OCI-LY7 (cell line): Measurements from ENCODE around the gene ABCD3. TPM values are rescaled to one million over a fixed set of nuclear protein-coding genes. Genes with fewer than 3 reads are reported as not detected.

Source experiments
- BruUV-seq: library from RNA; stranded (reverse); fragments of 400-500 nt; replicated peaks from 2 replicates; lab custom pipeline; 2021; lab: Mats Ljungman, UMichigan
- CTCF ChIA-PET: fragments of 300-600 bp; sonication (Branson Sonifier 250); formaldehyde crosslinking; loops from one replicate; lab custom pipeline; 2022; ENCODE audit warnings: antibody characterized with exemption; ENCODE audit not compliant: unreplicated experiment; lab: Charles Lee
- POLR2A ChIA-PET: fragments of 300-600 bp; sonication (Branson Sonifier 250); formaldehyde crosslinking; loops from one replicate; lab custom pipeline; 2022; ENCODE audit warnings: antibody characterized with exemption; lab: Charles Lee
- DNase-seq: peaks from one replicate; pipeline ENCODE4 v3.0.0-alpha.2; 2015; ENCODE audit warnings: low spot score
- H2AFZ ChIP-seq: fragments of 200-600 bp; sonication (generic), shearing (Covaris generic); 2 replicates; pipeline ENCODE4 v1.6.1; 2014; ENCODE audit warnings: mild to moderate bottlenecking, antibody characterized with exemption, low read length, moderate library complexity
- H3K27ac ChIP-seq: fragments of 200-600 bp; sonication (generic); 2 replicates; pipeline ENCODE4 v1.5.1; 2014; ENCODE audit warnings: mixed run types, low read depth, mild to moderate bottlenecking, moderate library complexity, low read length, inconsistent platforms; ENCODE audit not compliant: poor library complexity, severe bottlenecking
- H3K36me3 ChIP-seq: fragments of 200-600 bp; sonication (generic); 2 replicates; pipeline ENCODE4 v1.6.1; 2014; ENCODE audit warnings: mild to moderate bottlenecking, antibody characterized with exemption, low read length, moderate library complexity, mixed read lengths; ENCODE audit not compliant: insufficient read depth
- H3K4me1 ChIP-seq: fragments of 200-600 bp; sonication (generic); 2 replicates; pipeline ENCODE4 v1.5.1; 2014; ENCODE audit warnings: mild to moderate bottlenecking, low read length; ENCODE audit not compliant: insufficient read depth, poor library complexity, severe bottlenecking
- H3K4me2 ChIP-seq: fragments of 200-600 bp; sonication (generic); 2 replicates; pipeline ENCODE4 v1.6.1; 2014; ENCODE audit warnings: mild to moderate bottlenecking, low read length
- H3K4me3 ChIP-seq: fragments of 200-600 bp; sonication (generic); 2 replicates; pipeline ENCODE4 v1.5.1; 2014; ENCODE audit warnings: mild to moderate bottlenecking, low read depth, low read length; ENCODE audit not compliant: poor library complexity, severe bottlenecking
- H3K79me2 ChIP-seq: fragments of 200-600 bp; sonication (generic); 2 replicates; pipeline ENCODE4 v1.6.1; 2016; ENCODE audit warnings: low read depth, mild to moderate bottlenecking, low read length, moderate library complexity, mixed read lengths; ENCODE audit not compliant: insufficient read depth
- H3K9me2 ChIP-seq: fragments of 200-600 bp; sonication (generic); 2 replicates; pipeline ENCODE4 v1.6.1; 2016; ENCODE audit warnings: mild to moderate bottlenecking, low read length, mixed read lengths; ENCODE audit not compliant: insufficient read depth
- H3K9me3 ChIP-seq: fragments of 200-600 bp; sonication (generic); 2 replicates; pipeline ENCODE4 v1.6.1; 2014; ENCODE audit warnings: mild to moderate bottlenecking, mixed run types, low read length, mixed read lengths
- H4K20me1 ChIP-seq: fragments of 200-600 bp; sonication (generic); 2 replicates; pipeline ENCODE4 v1.6.1; 2014; ENCODE audit warnings: mild to moderate bottlenecking, antibody characterized with exemption, low read length, moderate library complexity, mixed read lengths; ENCODE audit not compliant: insufficient read depth
- CTCF ChIP-seq: fragments of 200-600 bp; sonication (generic); conservative IDR thresholded peaks from 2 replicates; pipeline ENCODE4 v1.5.1; 2014; ENCODE audit warnings: mild to moderate bottlenecking, antibody characterized with exemption, low read length, moderate library complexity, mixed read lengths
- EZH2phosphoT487 ChIP-seq: fragments of 200-600 bp; sonication (generic); IDR thresholded peaks from 2 replicates; pipeline ENCODE4 v1.6.1; 2018; ENCODE audit warnings: low read depth, borderline replicate concordance, mild to moderate bottlenecking, mixed run types, antibody characterized with exemption, low read length, moderate library complexity, mixed read lengths
- intact Hi-C: fragments of 100-400 bp; cut with micrococcal nuclease; formaldehyde crosslinking; loops from one replicate; pipeline ENCODE4 v1.10.0; 2022; ENCODE audit not compliant: unreplicated experiment
- total RNA-seq, 2 experiments: library from RNA; depleted of rRNA in 1 of 2; stranded (reverse); fragments of >200 nt in 1 of 2; shearing (Covaris generic) in 1 of 2; gene quantifications; 2 replicates each; pipeline ENCODE4 v1.2.3, GENCODE V29; 2014 to 2022

ABCD3 gene
- total RNA-seq, 2 experiments from 2014 or later, result 18.3 to 33.8 TPM

DNA sequence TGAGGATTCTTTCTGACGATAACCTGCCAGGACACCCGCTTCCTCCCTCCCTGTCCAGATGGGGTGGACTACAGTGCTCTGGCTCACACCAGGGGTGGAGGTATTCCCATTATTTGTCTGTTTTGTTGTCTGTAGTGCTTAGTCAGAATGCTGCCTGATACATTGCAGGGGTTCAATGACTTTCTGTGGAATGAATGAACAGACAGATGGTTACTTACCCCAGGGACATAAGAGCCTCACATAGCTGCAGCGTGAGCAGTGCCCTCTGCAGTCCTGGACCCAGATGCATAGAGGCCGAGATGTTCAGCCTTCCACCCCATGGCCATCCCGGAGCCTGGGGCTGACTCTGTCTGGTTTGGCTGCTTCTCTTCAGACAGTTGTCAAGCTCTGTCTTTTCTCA is 136.4 kb downstream of the ABCD3 start:
- intact Hi-C loops, result no loop called here
- POLR2A ChIA-PET, result no interaction called here
- Histone ChIP-seq H3K36me3 (no peaks in the 10 kb centered on the region), H3K4me1 (no peaks in the 10 kb centered on the region), H3K4me3 (no peak overlapping the region), H3K9me3 (no peaks in the 10 kb centered on the region), H3K4me2 (no peak overlapping the region), H4K20me1 (no peaks in the 10 kb centered on the region), H2AFZ (no peak overlapping the region), H3K27ac (no peak overlapping the region), H3K79me2 (no peaks in the 10 kb centered on the region), H3K9me2 (no peaks in the 10 kb centered on the region)
- CTCF ChIA-PET, result no interaction called here
- TF ChIP-seq CTCF (no peak), EZH2phosphoT487 (no peak)
- BruUV-seq, result no TSS peak
- DNase-seq, result no peak

DNA sequence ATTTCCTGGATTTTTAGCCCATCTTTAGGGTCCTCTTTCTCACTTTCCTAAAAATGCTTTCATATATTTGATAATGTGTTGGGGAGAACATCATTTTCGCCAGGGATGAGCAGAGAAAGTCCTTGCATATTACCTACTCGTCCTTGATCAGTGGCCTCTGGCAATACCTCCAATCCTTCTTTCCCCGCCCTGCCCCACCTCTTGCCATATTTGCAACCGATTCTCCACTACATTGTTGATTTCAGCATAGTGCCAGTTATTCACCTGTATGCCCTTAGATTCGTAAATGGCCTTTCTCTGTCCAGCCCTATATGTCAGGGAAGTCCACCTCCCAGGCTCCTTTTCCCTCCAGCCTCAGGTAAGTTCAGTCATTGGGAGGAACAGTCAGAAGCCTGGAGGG is 136.9 kb downstream of the ABCD3 start:
- no peaks in the 10 kb centered on the region for H3K9me3 ChIP-seq
- H3K27ac ChIP-seq, result no peak overlapping the region
- H4K20me1 ChIP-seq, result no peaks in the 10 kb centered on the region
- no peak overlapping the region for H3K4me2 ChIP-seq
- TF ChIP-seq EZH2phosphoT487 (no peak), CTCF (no peak)
- no peaks in the 10 kb centered on the region for H3K36me3 ChIP-seq
- intact Hi-C loops, result no loop called here
- no peak for DNase-seq
- CTCF ChIA-PET, result no interaction called here
- H2AFZ ChIP-seq, result no peak overlapping the region
- no peaks in the 10 kb centered on the region for H3K4me1 ChIP-seq
- no peaks in the 10 kb centered on the region for H3K9me2 ChIP-seq
- no peak overlapping the region for H3K4me3 ChIP-seq
- no peaks in the 10 kb centered on the region for H3K79me2 ChIP-seq
- no TSS peak for BruUV-seq
- POLR2A ChIA-PET, result no interaction called here

DNA sequence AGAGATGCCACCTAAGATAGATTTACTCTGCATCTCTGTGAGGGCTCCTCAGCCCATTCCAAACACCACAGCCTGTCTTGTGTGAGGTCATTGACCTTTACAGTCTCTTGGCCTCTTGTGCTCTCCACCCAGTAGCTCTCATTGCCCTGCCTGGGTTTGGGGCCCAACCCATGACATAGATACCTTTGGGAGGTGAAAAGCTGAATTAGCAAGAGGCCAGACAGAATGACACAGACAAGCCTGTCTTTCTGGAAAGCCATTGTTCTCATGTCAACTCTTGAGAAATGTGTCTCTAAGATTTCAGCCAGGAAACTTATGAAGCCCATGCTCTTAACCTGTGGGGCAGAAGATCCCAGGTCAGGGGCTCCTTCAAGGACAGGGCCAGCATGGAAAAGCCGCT is 141.7 kb downstream of the ABCD3 start:
- CTCF ChIA-PET, result no interaction called here

More for the DNA sequence above, 141.7 kb downstream of the ABCD3 start:
- TF ChIP-seq CTCF, result no peak
- TF ChIP-seq EZH2phosphoT487, result no peak
- no TSS peak for BruUV-seq
- H4K20me1 ChIP-seq, result no peaks in the 10 kb centered on the region
- no peak for DNase-seq
- no peaks in the 10 kb centered on the region for H3K79me2 ChIP-seq
- intact Hi-C loops, result no loop called here
- POLR2A ChIA-PET, result interaction anchor here (0.7 kb wide), 2 partner anchors 11 to 135 kb away, joined by 3 to 6 read pairs; no protein-coding TSS in a partner anchor
- no peak overlapping the region for H2AFZ ChIP-seq
- no peaks in the 10 kb centered on the region for H3K9me2 ChIP-seq
- no peak overlapping the region for H3K4me2 ChIP-seq
- H3K4me3 ChIP-seq, result no peak overlapping the region
- no peaks in the 10 kb centered on the region for H3K4me1 ChIP-seq
- H3K27ac ChIP-seq, result no peak overlapping the region
- no peaks in the 10 kb centered on the region for H3K9me3 ChIP-seq
- H3K36me3 ChIP-seq, result no peaks in the 10 kb centered on the region
